ENCODE data around the gene OR10A4.

Gene OR10A4

DNA sequence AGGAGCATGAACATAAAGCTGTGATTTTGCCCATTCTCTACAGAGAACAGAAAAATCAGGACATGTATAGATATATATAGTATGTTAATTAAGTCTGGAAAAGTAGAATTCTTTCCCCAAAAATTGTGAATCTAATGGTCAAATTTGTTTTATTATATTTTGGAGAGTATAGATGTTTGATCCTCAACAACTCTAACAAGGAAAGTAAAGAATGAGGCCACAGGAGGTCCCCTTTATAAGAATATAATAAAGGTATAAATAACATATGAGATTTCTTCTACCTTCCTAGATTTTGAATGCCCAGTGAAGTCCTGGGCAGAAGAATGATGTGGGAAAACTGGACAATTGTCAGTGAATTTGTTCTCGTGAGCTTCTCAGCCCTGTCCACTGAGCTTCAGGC, at the start of gene OR10A4:
OR10A4 (plus strand) TSS at position 301 of the 400 bp plus-strand sequence; CDS start at position 324, 23 bp downstream.
- TF ChIP-seq GATA2 (IDR thresholded peaks at IDR 0.05; ENCODE audit: low read depth, low read length) (no peak), GATA3 (IDR thresholded peaks at IDR 0.05; ENCODE audit: low read depth, low read length) (no peak)

GRCh38 chr11:6828103-6828502, 48.3 kb upstream of the OR10A4 start:
- no peak for TF ChIP-seq GATA3 (IDR thresholded peaks at IDR 0.05; ENCODE audit: low read depth, low read length)
- TF ChIP-seq GATA2 (IDR thresholded peaks at IDR 0.05; ENCODE audit: low read depth, low read length): no peak

DNA sequence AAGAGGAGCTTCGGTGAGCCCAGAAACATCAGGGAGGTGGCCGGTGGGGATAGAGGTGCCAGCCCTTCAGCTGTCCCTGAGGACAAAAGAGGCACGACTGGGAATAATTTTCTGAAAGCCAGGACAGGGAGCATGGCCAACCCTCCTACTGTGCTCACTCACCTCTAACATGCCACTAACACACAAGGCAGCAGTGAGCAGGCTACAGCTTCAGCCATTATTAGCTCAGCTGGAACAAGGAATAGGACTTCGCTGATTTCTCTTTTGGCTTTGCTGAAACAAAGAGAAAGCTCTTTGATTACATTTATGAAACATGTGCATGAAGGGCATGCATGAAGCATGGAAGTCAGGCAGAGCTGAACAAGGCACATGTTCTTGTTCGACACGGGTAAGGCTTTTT, 43.1 kb upstream of the OR10A4 start:
- TF ChIP-seq GATA2 (IDR thresholded peaks at IDR 0.05; ENCODE audit: low read depth, low read length) (no peak), GATA3 (IDR thresholded peaks at IDR 0.05; ENCODE audit: low read depth, low read length) (no peak)

DNA sequence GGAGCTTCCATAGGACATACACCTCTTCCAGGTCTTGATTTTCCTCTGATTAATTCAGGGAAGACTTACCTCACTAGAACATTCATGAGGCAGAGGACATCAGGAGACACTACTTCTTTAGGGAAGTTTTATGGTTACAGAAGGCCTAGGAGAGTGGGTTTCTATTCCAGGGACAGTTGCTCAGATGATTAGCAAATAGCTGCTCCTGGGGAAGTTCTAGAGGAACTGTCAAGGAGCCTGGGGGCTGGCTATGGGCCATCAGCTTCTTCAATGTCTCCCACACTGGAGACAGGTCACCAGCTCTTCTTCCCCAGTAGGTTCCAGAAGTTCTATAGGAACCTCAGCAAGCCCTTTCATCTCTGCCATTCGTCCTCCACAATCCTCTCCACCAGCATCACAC, 42.4 kb upstream of the OR10A4 start:
- TF ChIP-seq GATA2 (IDR thresholded peaks at IDR 0.05; ENCODE audit: low read depth, low read length) (no peak), GATA3 (IDR thresholded peaks at IDR 0.05; ENCODE audit: low read depth, low read length) (no peak)

- no peak for TF ChIP-seq GATA3 (IDR thresholded peaks at IDR 0.05; ENCODE audit: low read depth, low read length)
Measured at GRCh38 chr11:6841694-6842093, 34.7 kb upstream of the OR10A4 start.

- TF ChIP-seq GATA3 (IDR thresholded peaks at IDR 0.05; ENCODE audit: low read depth, low read length): no peak
- TF ChIP-seq GATA2 (IDR thresholded peaks at IDR 0.05; ENCODE audit: low read depth, low read length): no peak
Measured at GRCh38 chr11:6843670-6844069, 32.8 kb upstream of the OR10A4 start.

- TF ChIP-seq GATA2 (IDR thresholded peaks at IDR 0.05; ENCODE audit: low read depth, low read length) (no peak), GATA3 (IDR thresholded peaks at IDR 0.05; ENCODE audit: low read depth, low read length) (no peak)
Measured at GRCh38 chr11:6844356-6844755, 32.1 kb upstream of the OR10A4 start.

- no peak for TF ChIP-seq GATA3 (IDR thresholded peaks at IDR 0.05; ENCODE audit: low read depth, low read length)
- TF ChIP-seq GATA2 (IDR thresholded peaks at IDR 0.05; ENCODE audit: low read depth, low read length): no peak
Measured at GRCh38 chr11:6845383-6845782, 31.0 kb upstream of the OR10A4 start, which contains the start of gene OR10A5. Gene OR10A5 (plus strand): TSS chr11:6845683. CDS start chr11:6845683, 0 bp downstream.

DNA sequence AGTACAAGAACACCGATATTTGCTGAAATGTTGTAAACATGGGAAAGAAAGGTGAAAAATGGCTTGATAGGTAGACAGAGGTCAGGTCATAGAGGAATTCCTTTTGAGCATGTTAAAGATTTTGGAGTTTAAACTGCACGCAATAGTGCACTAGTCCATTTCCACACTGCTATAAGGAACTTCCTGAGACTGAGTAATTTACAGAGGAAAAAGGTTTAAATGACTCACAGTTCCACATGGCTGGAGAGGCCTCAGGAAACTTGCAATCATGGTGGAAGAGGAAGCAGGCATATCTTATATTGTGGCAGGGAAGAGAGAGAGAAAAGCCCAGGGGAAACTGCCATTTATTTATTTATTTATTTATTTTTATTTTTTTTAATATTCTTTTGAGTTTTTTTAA, 25.9 kb upstream of the OR10A4 start:
- TF ChIP-seq GATA3 (IDR thresholded peaks at IDR 0.05; ENCODE audit: low read depth, low read length) (no peak), GATA2 (IDR thresholded peaks at IDR 0.05; ENCODE audit: low read depth, low read length) (no peak)

DNA sequence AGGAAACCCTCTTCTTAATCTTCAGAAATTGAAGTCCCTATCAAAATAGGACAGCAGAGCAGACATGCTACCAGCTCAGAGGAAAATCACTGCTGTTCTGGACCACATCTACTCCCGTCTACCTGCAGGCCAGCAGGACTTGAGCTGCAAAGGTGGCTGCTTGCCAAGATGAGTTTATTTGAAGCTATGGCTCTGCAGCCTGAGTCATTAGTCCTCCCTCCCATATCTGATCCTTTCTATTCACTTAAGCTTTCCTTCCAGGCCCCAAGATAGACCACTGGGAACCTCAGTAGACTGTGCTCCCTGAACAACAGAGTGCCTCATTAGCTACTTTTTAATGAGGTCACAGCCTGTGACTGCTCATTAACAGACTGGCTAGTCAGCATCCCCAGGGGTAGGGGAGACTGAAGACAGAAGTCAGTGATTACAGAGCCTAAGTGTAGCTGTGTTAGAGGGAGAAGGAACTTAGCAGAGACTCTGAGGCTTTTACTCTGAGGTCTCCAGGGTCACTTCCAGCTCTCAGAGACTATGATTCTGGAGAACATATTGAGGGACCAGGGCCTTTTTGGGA, 20.4 kb upstream of the OR10A4 start:
- no peak for TF ChIP-seq GATA2 (IDR thresholded peaks at IDR 0.05; ENCODE audit: low read depth, low read length)
- no peak for TF ChIP-seq GATA3 (IDR thresholded peaks at IDR 0.05; ENCODE audit: low read depth, low read length)

DNA sequence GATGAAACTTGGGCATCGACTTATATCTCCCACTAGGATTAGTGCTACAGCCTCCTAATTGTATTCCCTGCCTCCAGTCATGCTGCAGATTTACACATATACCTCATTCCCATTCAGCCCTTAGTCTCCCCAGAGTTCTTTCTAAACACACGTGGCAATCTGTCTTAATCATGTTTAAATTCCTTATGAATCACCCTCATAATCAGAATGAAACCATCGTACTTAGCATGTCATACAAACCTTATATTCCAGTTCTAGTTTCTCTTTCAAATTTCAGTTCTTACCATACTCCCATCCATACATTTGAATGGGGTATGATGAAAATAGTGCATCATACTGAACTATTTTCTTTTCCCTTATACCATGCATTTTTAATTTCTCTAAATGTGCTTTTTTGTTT, 19.6 kb upstream of the OR10A4 start:
- TF ChIP-seq GATA3 (IDR thresholded peaks at IDR 0.05; ENCODE audit: low read depth, low read length) (no peak), GATA2 (IDR thresholded peaks at IDR 0.05; ENCODE audit: low read depth, low read length) (no peak)

GRCh38 chr11:6862961-6863360, 13.5 kb upstream of the OR10A4 start, which contains the start of gene OR10A2:
Gene OR10A2 (plus strand): TSS chr11:6863057. CDS start chr11:6869755, 6,698 bp downstream.
- TF ChIP-seq GATA2 (IDR thresholded peaks at IDR 0.05; ENCODE audit: low read depth, low read length): no peak

DNA sequence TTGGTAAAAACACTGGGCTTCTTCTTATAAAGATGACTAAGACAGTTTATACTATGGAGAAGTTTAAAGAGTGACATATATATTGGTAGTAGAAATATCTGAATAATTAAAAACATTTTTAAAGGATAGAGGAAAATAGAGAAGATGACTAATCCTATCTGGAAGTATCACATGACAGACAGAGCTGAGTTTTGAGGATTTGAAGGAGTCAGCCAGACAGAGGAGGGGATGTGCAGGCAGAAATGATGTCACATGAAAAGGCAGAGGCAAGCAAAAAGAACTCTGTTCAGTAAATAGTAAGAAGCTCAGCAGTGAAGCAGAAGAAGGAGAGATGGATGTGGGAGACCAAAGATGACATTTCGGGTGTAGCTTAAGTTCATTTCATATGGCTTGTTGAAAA, 12.0 kb upstream of the OR10A4 start:
- no peak for TF ChIP-seq GATA3 (IDR thresholded peaks at IDR 0.05; ENCODE audit: low read depth, low read length)
- no peak for TF ChIP-seq GATA2 (IDR thresholded peaks at IDR 0.05; ENCODE audit: low read depth, low read length)

GRCh38 chr11:6871278-6871677, 5.1 kb upstream of the OR10A4 start:
- TF ChIP-seq GATA3 (IDR thresholded peaks at IDR 0.05; ENCODE audit: low read depth, low read length) (no peak), GATA2 (IDR thresholded peaks at IDR 0.05; ENCODE audit: low read depth, low read length) (no peak)

- TF ChIP-seq GATA2 (IDR thresholded peaks at IDR 0.05; ENCODE audit: low read depth, low read length) (no peak), GATA3 (IDR thresholded peaks at IDR 0.05; ENCODE audit: low read depth, low read length) (no peak)
Measured at GRCh38 chr11:6875761-6876160, 664 bp upstream of the OR10A4 start.

DNA sequence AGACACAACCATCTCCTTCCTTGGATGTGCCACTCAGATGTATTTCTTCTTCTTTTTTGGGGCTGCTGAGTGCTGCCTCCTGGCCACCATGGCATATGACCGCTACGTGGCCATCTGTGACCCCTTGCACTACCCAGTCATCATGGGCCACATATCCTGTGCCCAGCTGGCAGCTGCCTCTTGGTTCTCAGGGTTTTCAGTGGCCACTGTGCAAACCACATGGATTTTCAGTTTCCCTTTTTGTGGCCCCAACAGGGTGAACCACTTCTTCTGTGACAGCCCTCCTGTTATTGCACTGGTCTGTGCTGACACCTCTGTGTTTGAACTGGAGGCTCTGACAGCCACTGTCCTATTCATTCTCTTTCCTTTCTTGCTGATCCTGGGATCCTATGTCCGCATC, 489 bp downstream of the OR10A4 start:
- TF ChIP-seq GATA3 (IDR thresholded peaks at IDR 0.05; ENCODE audit: low read depth, low read length) (no peak), GATA2 (IDR thresholded peaks at IDR 0.05; ENCODE audit: low read depth, low read length) (no peak)
